Neural crest cell (in vitro differentiated cells): Measurements from ENCODE around the gene WBP1. TPM values are rescaled to one million over a fixed set of nuclear protein-coding genes. Genes with fewer than 3 reads are reported as not detected.

Experiments
- DNase-seq: peaks from one replicate; pipeline ENCODE4 v3.0.0; 2021; ENCODE audit warnings: low read depth, mixed read lengths, low spot score
- H3K27ac Mint-ChIP-seq: one replicate; pipeline ENCODE4 v1.8.0; 2021; ENCODE audit warnings: mild to moderate bottlenecking, mixed read lengths; ENCODE audit not compliant: unreplicated experiment
- H3K27me3 Mint-ChIP-seq: 2 replicates; pipeline ENCODE4 v1.8.0; 2021; ENCODE audit warnings: low read depth, mild to moderate bottlenecking, mixed read lengths
- H3K36me3 Mint-ChIP-seq: 2 replicates; pipeline ENCODE4 v1.8.0; 2021; ENCODE audit warnings: low read depth, mild to moderate bottlenecking, mixed read lengths
- H3K4me1 Mint-ChIP-seq: 2 replicates; pipeline ENCODE4 v1.8.0; 2021; ENCODE audit warnings: mixed read lengths
- H3K4me3 Mint-ChIP-seq: one replicate; pipeline ENCODE4 v1.8.0; 2021; ENCODE audit warnings: mild to moderate bottlenecking, mixed read lengths
- H3K9me3 Mint-ChIP-seq: 2 replicates; pipeline ENCODE4 v1.8.0; 2021; ENCODE audit warnings: mixed read lengths
- CTCF ChIP-seq: fragments of 200-600 bp; sonication (generic); conservative IDR thresholded peaks from 2 replicates; pipeline ENCODE4 v1.5.0; 2021; ENCODE audit warnings: antibody characterized with exemption, mild to moderate bottlenecking
- total RNA-seq: library from RNA; stranded (reverse); gene quantifications from 2 replicates; pipeline ENCODE4 v1.2.1, GENCODE V29; 2021

The WBP1 gene
- total RNA-seq, 1 donor from 2014 or later, result 86.7 TPM

- no peaks in the 10 kb centered on the region for H3K9me3 Mint-ChIP-seq
- TF ChIP-seq CTCF, result no peak
- peaks cover under 1% of the 10 kb centered on the region for H3K4me1 Mint-ChIP-seq
- H3K27me3 Mint-ChIP-seq, result peaks cover 35% of the 10 kb centered on the region
- no peak overlapping the region for H3K27ac Mint-ChIP-seq
- no peaks in the 10 kb centered on the region for H3K36me3 Mint-ChIP-seq
- no peak for DNase-seq
- no peak overlapping the region for H3K4me3 Mint-ChIP-seq
These were observed 10.8 kb upstream of the WBP1 start for GRCh38 chr2:74447230-74447999.

- Mint-ChIP-seq H3K36me3 (no peaks in the 10 kb centered on the region), H3K27ac (no peak overlapping the region), H3K27me3 (peaks cover 26% of the 10 kb centered on the region), H3K9me3 (no peaks in the 10 kb centered on the region), H3K4me1 (no peaks in the 10 kb centered on the region), H3K4me3 (no peak overlapping the region)
- TF ChIP-seq CTCF, result no peak
- no peak for DNase-seq
These were observed 9.5 kb upstream of the WBP1 start for GRCh38 chr2:74448771-74449170.

GRCh38 chr2:74450570-74451190, 7.6 kb upstream of the WBP1 start:
- Mint-ChIP-seq H3K36me3 (no peaks in the 10 kb centered on the region), H3K4me3 (peak overlapping the region; percentile 24), H3K9me3 (no peaks in the 10 kb centered on the region), H3K4me1 (peaks cover 15% of the 10 kb centered on the region), H3K27ac (no peak overlapping the region), H3K27me3 (peaks cover 12% of the 10 kb centered on the region)
- DNase-seq, result no peak
- no peak for TF ChIP-seq CTCF

GRCh38 chr2:74454654-74455511, 3.4 kb upstream of the WBP1 start, which contains the start of gene INO80B:
TSS of gene INO80B (plus strand) at chr2:74455087. CDS start at chr2:74455117, 30 bp downstream.
- H3K9me3 Mint-ChIP-seq, result no peaks in the 10 kb centered on the region
- H3K4me1 Mint-ChIP-seq, result peaks cover 44% of the 10 kb centered on the region
- peak within 1 kb of the TSS; percentile 94 for H3K4me3 Mint-ChIP-seq
- TF ChIP-seq CTCF, result peak; percentile 11
- peak; percentile 97 for DNase-seq
- peak within 1 kb of the TSS; percentile 90 for H3K27ac Mint-ChIP-seq
- no peaks in the 10 kb centered on the region for H3K36me3 Mint-ChIP-seq
- peaks cover 11% of the 10 kb centered on the region for H3K27me3 Mint-ChIP-seq

- peaks cover 46% of the 10 kb centered on the region for H3K4me1 Mint-ChIP-seq
- DNase-seq, result no peak
- H3K36me3 Mint-ChIP-seq, result peaks cover 3% of the 10 kb centered on the region
- H3K27me3 Mint-ChIP-seq, result peaks cover 9% of the 10 kb centered on the region
- H3K9me3 Mint-ChIP-seq, result no peaks in the 10 kb centered on the region
- H3K27ac Mint-ChIP-seq, result no peak overlapping the region
- peak overlapping the region; percentile 94 for H3K4me3 Mint-ChIP-seq
- no peak for TF ChIP-seq CTCF
These were observed 1.1 kb upstream of the WBP1 start for GRCh38 chr2:74457129-74457548.
